Inferior parietal cortex (tissue), 1 donor: ENCODE data around the gene CYGB.

Experiments used
- DNase-seq: peaks from one replicate; pipeline ENCODE4 v3.0.0-alpha.2; 2016; ENCODE audit errors: extremely low spot score

Gene CYGB

GRCh38 chr17:76479515-76480060, 57.9 kb downstream of the CYGB start:
- DNase-seq = no peak

- no peak for DNase-seq
These were observed 58.6 kb downstream of the CYGB start for GRCh38 chr17:76478730-76479514.

GRCh38 chr17:76478097-76478496, 59.4 kb downstream of the CYGB start:
- no peak for DNase-seq

GRCh38 chr17:76477576-76477975, 59.9 kb downstream of the CYGB start:
- no peak for DNase-seq
